Nephron (organoid): ENCODE measurements around the gene OR51I1.
A peak's percentile ranks its signal among the peaks of the same experiment; 100 is the strongest.

ENCODE experiments used
- H3K27ac Mint-ChIP-seq, 3 experiments: 2 replicates each; pipeline ENCODE4 v1.8.0; 2020; ENCODE audit warnings: mixed read lengths in 3 of 3, mild to moderate bottlenecking in 2 of 3, moderate library complexity in 1 of 3
- H3K27me3 Mint-ChIP-seq: 2 replicates; pipeline ENCODE4 v1.8.0; 2021; ENCODE audit warnings: low read depth, mild to moderate bottlenecking, moderate library complexity, mixed read lengths
- H3K36me3 Mint-ChIP-seq: 2 replicates; pipeline ENCODE4 v1.8.0; 2020; ENCODE audit warnings: low read depth, mixed read lengths
- H3K4me1 Mint-ChIP-seq: 2 replicates; pipeline ENCODE4 v1.8.0; 2020; ENCODE audit warnings: mixed read lengths
- H3K4me3 Mint-ChIP-seq, 3 experiments: 2 replicates each; pipeline ENCODE4 v1.8.0; 2020; ENCODE audit warnings: mild to moderate bottlenecking in 3 of 3, mixed read lengths in 3 of 3, moderate library complexity in 2 of 3
- H3K9me3 Mint-ChIP-seq: 2 replicates; pipeline ENCODE4 v1.8.0; 2020; ENCODE audit warnings: mixed read lengths
- CTCF ChIP-seq, 3 experiments: fragments of 200-600 bp; sonication (generic); IDR thresholded peaks; one replicate each; pipeline ENCODE4 v1.5.0; 2021; ENCODE audit warnings: antibody characterized with exemption in 3 of 3; ENCODE audit not compliant: unreplicated experiment in 3 of 3

The OR51I1 gene

DNA sequence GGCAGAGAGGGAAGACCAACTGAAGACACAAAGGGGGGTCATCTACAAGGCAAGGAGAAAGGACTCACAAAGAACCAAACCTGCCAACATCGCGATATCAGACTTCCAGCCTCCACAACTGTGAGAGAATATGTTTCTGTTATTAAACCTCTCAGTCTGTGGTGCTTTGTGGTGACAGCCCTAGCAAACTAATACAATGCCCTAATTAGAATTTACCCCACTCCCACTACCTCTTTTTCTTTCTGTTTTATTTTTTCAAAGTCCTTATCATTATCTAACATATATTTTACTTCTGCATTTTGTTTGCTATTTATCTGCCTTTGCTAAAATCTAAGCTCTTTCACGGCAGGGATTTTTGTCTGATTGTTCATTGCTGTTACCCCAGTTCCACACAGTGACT, 44.7 kb upstream of the OR51I1 start:
- Mint-ChIP-seq H3K9me3 (peaks cover 3% of the 10 kb centered on the region), H3K27ac (no peak overlapping the region), H3K36me3 (no peaks in the 10 kb centered on the region), H3K4me1 (no peaks in the 10 kb centered on the region), H3K27me3 (no peaks in the 10 kb centered on the region), H3K4me3 (no peak overlapping the region)
- TF ChIP-seq CTCF (IDR thresholded peaks at IDR 0.05; ENCODE audit: unreplicated experiment in 3 of 3): no peak

DNA sequence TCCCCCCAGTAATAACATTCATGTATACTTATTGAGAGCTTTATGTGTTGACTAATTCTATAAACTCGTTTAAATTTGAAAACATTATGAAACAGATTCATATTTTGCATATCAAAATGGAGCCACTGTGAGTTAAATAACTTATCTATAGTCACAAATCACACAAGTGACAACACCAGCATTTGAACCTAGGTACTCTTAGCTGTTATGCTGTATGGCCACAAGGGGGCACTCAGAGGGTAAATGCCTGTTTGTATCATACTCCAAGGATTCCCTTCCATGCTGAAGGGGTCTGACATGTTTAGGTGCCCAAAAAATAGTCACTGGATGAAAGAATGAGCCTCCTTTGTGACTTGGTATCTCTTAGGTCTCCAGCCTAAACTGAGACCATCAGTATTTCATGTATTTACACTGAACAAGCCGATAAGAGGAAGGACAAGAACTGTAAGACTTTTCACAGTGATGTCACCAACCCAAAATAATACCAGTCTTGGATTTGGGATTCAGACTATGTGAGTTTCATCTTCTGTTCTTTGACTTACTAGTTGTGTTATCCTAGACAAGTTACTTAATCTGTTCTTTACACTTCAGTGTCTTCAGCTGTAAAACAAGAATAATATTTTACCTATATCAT, 35.0 kb upstream of the OR51I1 start:
- H3K9me3 Mint-ChIP-seq: no peaks in the 10 kb centered on the region
- H3K4me1 Mint-ChIP-seq: no peaks in the 10 kb centered on the region
- no peaks in the 10 kb centered on the region for H3K27me3 Mint-ChIP-seq
- H3K27ac Mint-ChIP-seq: no peak overlapping the region
- H3K4me3 Mint-ChIP-seq: no peak overlapping the region
- H3K36me3 Mint-ChIP-seq: no peaks in the 10 kb centered on the region
- peak; percentile 60 to 79 (median 74) for TF ChIP-seq CTCF (IDR thresholded peaks at IDR 0.05; ENCODE audit: unreplicated experiment in 3 of 3)

DNA sequence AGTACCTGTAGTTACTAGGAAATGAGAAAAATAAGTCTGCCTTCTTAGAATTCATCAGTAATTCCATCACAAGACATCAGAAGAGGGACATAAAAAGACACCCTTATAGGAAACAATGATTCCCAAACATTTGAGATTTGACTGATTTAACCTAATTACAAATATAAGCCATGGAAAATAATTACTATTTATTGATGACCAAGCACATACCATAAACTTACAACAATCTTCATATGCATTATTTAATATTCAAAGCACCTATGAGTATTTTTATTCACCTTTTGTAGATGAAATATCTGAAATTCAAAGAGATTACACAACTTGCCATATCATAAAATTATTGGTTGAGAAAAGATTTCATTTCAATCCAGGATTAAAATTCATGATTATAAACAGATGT, 32.6 kb upstream of the OR51I1 start:
- Mint-ChIP-seq H3K27me3 (no peaks in the 10 kb centered on the region), H3K36me3 (no peaks in the 10 kb centered on the region), H3K27ac (no peak overlapping the region), H3K9me3 (no peaks in the 10 kb centered on the region), H3K4me1 (no peaks in the 10 kb centered on the region), H3K4me3 (no peak overlapping the region)
- TF ChIP-seq CTCF (IDR thresholded peaks at IDR 0.05; ENCODE audit: unreplicated experiment in 3 of 3): no peak

GRCh38 chr11:5467527-5467926, 26.2 kb upstream of the OR51I1 start:
- H3K4me1 Mint-ChIP-seq: no peaks in the 10 kb centered on the region
- no peaks in the 10 kb centered on the region for H3K27me3 Mint-ChIP-seq
- no peak overlapping the region for H3K4me3 Mint-ChIP-seq
- no peaks in the 10 kb centered on the region for H3K36me3 Mint-ChIP-seq
- TF ChIP-seq CTCF (IDR thresholded peaks at IDR 0.05; ENCODE audit: unreplicated experiment in 3 of 3): no peak
- H3K27ac Mint-ChIP-seq: no peak overlapping the region
- H3K9me3 Mint-ChIP-seq: peaks cover 3% of the 10 kb centered on the region

- Mint-ChIP-seq H3K4me1 (no peaks in the 10 kb centered on the region), H3K9me3 (no peaks in the 10 kb centered on the region), H3K4me3 (no peak overlapping the region), H3K36me3 (no peaks in the 10 kb centered on the region), H3K27me3 (no peaks in the 10 kb centered on the region), H3K27ac (no peak overlapping the region)
- TF ChIP-seq CTCF (IDR thresholded peaks at IDR 0.05; ENCODE audit: unreplicated experiment in 3 of 3): no peak
These were observed 19.8 kb upstream of the OR51I1 start for GRCh38 chr11:5460983-5461621.

DNA sequence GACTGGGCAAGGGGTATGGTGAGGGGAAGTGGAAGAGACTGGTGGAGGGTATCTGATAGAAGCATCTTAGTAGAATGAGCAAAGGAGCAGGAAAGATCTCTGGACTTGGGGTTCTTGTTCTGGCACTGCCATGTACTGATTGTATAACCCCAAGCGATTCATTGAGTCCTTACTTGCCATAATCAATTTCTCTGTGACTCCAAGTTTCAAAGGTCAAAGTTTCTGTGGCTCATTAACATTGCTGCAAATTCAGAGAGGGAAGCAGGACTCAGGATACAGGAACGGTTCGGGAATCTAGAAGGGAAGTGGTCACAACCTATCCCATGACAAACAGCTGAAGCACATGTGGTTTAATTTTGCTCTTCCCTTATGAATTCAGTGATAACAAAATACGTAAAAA, 8.1 kb upstream of the OR51I1 start:
- TF ChIP-seq CTCF (IDR thresholded peaks at IDR 0.05; ENCODE audit: unreplicated experiment in 3 of 3): no peak
- Mint-ChIP-seq H3K9me3 (no peaks in the 10 kb centered on the region), H3K27ac (no peak overlapping the region), H3K27me3 (no peaks in the 10 kb centered on the region), H3K36me3 (no peaks in the 10 kb centered on the region), H3K4me3 (no peak overlapping the region), H3K4me1 (no peaks in the 10 kb centered on the region)
